LNCAP (cell line): ENCODE results near the gene CCDC57.

ENCODE experiments used
- TF ChIP-seq, protein P1 (sequence below): fragments of 450-650 bp; IDR thresholded peaks from 2 replicates; pipeline ENCODE4 v1.5.1; 2017; ENCODE audit warnings: mild to moderate bottlenecking

The CCDC57 gene

DNA sequence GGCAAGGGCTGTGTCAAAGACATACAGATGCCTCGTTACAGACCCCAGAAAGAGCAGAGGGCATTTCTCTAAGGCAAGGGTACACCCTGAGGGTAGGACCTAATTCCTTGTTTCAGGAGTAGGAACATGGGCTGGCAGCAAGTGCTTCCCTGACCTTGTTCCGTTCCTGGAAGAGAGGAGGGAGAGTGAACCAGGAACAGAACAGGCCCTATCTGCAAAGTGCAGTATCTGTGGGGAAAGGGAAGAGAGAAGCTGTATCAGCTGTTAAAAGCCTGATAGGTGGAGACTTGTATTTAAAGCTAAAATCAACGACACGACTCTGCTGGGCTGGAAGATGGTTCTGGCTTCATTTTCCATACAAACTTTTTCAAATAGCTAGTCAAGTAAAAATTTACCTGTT is 88.5 kb downstream of the CCDC57 start:
- TF ChIP-seq, protein P1, sequence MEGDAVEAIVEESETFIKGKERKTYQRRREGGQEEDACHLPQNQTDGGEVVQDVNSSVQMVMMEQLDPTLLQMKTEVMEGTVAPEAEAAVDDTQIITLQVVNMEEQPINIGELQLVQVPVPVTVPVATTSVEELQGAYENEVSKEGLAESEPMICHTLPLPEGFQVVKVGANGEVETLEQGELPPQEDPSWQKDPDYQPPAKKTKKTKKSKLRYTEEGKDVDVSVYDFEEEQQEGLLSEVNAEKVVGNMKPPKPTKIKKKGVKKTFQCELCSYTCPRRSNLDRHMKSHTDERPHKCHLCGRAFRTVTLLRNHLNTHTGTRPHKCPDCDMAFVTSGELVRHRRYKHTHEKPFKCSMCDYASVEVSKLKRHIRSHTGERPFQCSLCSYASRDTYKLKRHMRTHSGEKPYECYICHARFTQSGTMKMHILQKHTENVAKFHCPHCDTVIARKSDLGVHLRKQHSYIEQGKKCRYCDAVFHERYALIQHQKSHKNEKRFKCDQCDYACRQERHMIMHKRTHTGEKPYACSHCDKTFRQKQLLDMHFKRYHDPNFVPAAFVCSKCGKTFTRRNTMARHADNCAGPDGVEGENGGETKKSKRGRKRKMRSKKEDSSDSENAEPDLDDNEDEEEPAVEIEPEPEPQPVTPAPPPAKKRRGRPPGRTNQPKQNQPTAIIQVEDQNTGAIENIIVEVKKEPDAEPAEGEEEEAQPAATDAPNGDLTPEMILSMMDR, result no peak

GRCh38 chr17:82121660-82122629 is 90.7 kb downstream of the CCDC57 start:
- TF ChIP-seq, protein P1, result no peak

- TF ChIP-seq, protein P1, result no peak
These were observed 91.4 kb downstream of the CCDC57 start for GRCh38 chr17:82121246-82121645.

GRCh38 chr17:82120148-82120547 is 92.5 kb downstream of the CCDC57 start:
- TF ChIP-seq, protein P1, result no peak

- TF ChIP-seq, protein P1, result no peak
These were observed 93.7 kb downstream of the CCDC57 start for GRCh38 chr17:82118815-82119380.

DNA sequence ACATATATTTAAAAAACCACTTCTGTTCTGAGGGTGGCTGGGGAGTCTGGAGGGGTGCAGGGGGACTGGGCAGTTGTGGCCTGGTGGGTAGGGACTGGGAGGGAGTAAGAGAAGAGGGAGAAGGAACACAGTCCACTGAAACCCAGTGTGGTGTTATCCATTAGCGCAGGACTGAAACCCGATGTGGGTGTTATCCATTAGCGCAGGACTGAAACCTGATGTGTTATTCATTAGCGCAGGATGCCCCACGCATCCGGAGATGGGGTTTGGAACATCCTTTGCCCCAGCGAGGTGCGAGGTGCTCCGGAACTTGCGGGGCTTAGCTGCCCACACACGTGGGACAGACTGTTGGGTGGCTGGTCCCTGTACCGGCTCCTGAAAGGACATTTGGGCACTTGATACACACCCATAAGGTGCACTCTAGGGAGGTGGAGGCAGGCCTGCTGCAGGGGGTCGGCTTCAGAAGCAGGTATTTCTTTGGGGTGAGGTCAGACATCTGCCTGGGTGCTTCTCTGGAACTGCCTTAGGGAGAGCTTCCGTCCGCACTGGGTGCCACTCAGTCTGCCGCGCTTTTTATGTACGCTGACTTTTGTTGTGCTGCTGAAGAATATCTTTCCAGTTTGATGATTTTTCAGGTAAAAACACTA is 94.4 kb downstream of the CCDC57 start:
- TF ChIP-seq, protein P1, result no peak

DNA sequence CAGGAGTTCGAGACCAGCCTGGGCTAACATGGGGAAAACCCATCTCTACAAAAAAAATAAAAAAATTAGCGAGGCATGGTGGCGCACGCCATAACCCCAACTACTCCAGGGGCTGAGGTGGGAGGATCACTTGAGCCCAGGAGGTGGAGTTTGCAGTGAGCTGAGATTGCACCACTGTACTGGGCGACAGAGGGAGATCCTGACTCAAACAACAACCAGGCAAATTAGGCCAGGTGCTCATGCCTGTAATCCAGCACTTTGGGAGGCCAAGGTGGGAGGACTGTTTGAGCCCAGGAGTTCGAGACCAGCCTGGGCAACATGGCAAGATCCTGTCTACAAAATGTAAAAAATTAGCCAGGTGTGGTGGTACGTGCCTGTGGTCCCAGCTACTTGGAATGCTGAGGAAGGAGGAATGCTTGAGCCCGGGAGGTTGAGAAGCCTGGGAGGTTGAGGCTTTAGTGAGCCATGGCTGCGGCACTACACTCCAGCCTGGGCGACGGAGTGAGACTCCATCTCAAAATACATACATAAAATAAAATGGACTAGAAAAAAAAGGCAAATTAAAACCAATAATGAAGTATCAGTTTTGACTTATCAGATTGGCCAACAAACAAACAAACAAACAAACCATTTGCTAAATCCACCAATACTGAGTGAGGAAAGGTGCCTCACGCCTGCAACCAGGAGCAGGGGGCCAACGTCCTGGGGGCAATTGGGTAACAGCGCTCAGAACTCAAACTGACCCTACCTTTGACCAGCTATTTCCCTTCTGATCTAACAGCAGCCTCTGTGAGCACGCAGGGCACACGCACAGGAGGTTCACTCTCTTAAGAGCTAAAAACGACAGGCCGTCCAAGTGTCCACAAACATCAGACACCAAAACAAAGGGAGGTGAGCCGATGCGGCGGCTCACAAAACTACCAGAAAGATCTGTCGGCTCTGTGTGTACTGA is 95.2 kb downstream of the CCDC57 start:
- TF ChIP-seq, protein P1, result no peak
